ENCODE data around the gene MYEOV.

GRCh38 chr11:69325446-69325845 lies 31.5 kb downstream of the MYEOV start:
- no peak for TF ChIP-seq POLR2A (IDR thresholded peaks at IDR 0.05; ENCODE audit: low read depth)
- TF ChIP-seq CTCF (IDR thresholded peaks at IDR 0.05) = no peak

All from esophagus muscularis mucosa (tissue), 3 donors.